GM12864 (cell line): ENCODE results near the gene HSFX3.
"Not testable (repeated sequence)": the region's sequence is repeated elsewhere in the genome, so short reads cannot be mapped to it uniquely, and the experiment has no call there.

Experiments
- DNase-seq: peaks from one replicate; pipeline ENCODE4 v3.0.0-alpha.2; 2011; ENCODE audit warnings: low read depth
- H3K4me3 ChIP-seq: 2 replicates; pipeline ENCODE4 v1.5.1; 2011; ENCODE audit warnings: mild to moderate bottlenecking, low read depth, low read length, control low read depth
- TF ChIP-seq, protein P1 (sequence below): IDR thresholded peaks from 2 replicates; pipeline ENCODE4 v1.5.1; 2011; ENCODE audit warnings: low read depth, mild to moderate bottlenecking, moderate library complexity, low read length, control low read depth, inconsistent platforms; ENCODE audit errors: missing control alignments

The HSFX3 gene

DNA sequence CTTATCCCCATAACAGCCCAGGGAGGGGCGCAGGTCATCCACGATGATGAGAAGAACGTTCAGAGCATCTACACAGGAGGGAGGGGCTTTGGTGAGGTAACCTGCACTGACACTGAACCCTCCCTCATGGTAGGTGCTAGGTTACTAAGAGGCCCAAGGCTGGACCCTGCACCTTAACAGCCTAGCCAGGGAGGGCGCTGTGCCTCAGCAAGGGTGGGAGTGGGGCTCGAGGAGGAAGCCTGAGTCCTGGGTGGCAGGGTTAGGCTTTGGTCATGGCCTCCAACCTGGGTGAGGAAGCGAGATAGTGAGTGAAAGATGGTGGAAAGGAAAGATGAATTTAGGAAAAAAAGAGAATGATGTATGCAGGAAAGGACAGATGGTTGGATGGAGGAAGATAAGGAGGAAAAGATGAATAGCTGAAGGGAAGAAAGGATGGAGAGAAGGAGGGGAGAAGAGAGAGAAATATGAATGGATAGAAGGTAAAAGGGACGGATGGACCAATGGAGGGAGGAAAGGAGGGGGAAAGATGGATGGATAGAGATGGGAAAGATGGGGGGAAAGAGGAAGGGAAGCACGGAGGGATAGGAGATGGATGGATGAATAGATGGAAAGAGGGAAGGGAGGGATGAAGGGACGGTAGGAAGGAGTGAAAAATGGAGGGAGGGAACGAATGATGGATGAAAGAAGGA is 45.4 kb downstream of the HSFX3 start:
- H3K4me3 ChIP-seq, result peak overlapping the region; percentile 79
- TF ChIP-seq, protein P1, sequence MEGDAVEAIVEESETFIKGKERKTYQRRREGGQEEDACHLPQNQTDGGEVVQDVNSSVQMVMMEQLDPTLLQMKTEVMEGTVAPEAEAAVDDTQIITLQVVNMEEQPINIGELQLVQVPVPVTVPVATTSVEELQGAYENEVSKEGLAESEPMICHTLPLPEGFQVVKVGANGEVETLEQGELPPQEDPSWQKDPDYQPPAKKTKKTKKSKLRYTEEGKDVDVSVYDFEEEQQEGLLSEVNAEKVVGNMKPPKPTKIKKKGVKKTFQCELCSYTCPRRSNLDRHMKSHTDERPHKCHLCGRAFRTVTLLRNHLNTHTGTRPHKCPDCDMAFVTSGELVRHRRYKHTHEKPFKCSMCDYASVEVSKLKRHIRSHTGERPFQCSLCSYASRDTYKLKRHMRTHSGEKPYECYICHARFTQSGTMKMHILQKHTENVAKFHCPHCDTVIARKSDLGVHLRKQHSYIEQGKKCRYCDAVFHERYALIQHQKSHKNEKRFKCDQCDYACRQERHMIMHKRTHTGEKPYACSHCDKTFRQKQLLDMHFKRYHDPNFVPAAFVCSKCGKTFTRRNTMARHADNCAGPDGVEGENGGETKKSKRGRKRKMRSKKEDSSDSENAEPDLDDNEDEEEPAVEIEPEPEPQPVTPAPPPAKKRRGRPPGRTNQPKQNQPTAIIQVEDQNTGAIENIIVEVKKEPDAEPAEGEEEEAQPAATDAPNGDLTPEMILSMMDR, result peak; percentile 69
- DNase-seq, result no peak

DNA sequence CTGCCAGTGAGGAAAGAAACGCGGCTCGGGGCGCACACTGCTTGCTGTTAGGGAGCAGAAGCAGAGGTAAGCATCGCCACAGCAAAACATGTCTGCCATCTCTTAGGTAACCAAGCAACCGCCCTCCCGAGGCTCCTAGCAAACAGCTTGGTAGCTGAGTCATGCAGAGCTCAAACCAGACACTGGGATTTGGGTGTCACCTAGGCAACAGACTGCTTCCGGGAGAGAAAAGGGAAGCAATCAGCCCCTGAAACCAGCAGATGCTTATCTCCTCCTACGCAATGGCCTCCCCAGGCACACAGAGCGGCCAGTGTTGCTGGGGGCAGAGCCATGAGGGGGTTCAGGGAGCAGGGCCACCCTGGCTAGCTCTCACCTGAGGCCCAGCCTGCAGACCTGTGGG is 46.3 kb downstream of the HSFX3 start:
- not testable (repeated sequence) for DNase-seq, H3K4me3 ChIP-seq

DNA sequence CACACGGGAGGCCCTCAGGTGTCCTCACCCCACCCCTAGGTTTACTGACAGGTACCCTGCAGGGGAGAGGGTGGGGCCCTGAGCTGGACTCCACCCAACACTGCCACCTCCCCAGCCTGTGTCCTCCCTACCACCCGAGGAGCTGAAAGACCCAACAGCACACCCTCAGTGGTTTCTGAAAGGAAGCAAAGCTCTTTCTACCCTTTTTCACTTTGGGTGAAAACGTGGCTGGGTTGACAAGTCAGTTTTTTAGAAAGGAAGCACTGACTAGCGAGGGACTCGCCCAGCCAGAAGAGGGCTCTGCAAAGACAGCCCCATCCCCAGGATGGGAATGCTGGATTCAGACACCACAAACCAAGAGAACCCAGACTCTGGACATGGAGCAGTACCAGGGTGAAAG is 46.8 kb downstream of the HSFX3 start:
- H3K4me3 ChIP-seq, result not testable (repeated sequence)

DNA sequence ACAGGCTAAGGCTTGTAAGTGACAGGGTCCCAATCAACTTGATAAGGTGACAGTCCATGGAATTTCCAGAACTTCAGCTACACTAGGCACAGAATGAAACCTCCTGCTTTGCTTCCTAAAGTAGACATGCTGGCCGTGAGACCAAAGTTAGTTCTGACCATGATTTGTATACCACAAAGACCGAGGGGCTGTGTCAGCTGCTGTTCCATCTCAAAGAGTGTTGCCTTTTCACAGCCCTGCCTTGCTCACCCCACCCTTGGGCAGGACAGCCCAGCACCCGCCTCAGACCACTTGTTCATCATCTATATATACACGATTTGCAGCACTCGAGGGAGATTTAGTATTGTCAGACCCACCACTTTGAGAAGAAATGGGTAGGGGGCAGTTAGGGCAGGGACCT is 50.0 kb downstream of the HSFX3 start:
- no peak for DNase-seq
- TF ChIP-seq, protein P1, result no peak
- no peak overlapping the region for H3K4me3 ChIP-seq

More for the DNA sequence above, 46.8 kb downstream of the HSFX3 start:
- DNase-seq, result not testable (repeated sequence)

DNA sequence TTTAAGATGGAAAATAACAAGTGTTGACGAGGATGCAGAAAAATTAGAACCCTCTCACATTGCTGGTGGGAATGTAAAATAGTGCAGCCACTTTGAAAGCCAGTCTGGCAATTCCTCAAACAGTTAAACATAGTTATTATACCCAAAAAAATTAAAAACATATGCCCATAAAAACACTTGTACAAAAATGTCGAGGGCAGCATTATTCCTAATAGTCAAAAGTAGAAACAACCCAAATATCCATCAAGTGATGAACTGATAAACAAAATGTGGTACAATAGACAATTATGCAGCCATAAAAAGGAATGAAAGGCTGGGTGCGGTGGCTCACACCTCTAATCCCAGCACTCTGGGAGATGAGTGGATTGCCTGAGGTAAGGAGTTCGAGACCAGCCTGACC is 51.0 kb downstream of the HSFX3 start:
- TF ChIP-seq, protein P1, result no peak
- DNase-seq, result no peak

More for the DNA sequence above, 51.0 kb downstream of the HSFX3 start:
- no peak overlapping the region for H3K4me3 ChIP-seq
